H1 (cell line): ENCODE results near the gene ERVW-1.

Experiments used
- ATF2 ChIP-seq: IDR thresholded peaks from 2 replicates; pipeline ENCODE4 v1.6.1; 2012; ENCODE audit warnings: low read length, inconsistent platforms
- CEBPB ChIP-seq: IDR thresholded peaks from 2 replicates; pipeline ENCODE4 v1.6.1; 2012; ENCODE audit warnings: low read depth, low read length
- CTCF ChIP-seq, 3 experiments: IDR thresholded peaks; 1 replicate in 2 of 3; 2 replicates in 1 of 3; pipeline versions ENCODE4 v1.5.1 to v1.6.1; 2011; ENCODE audit warnings: low read length in 3 of 3, mild to moderate bottlenecking in 3 of 3, inconsistent platforms in 2 of 3, low read depth in 1 of 3, moderate library complexity in 1 of 3; ENCODE audit not compliant: insufficient read depth in 1 of 3; ENCODE audit errors: control extremely low read depth in 1 of 3
- EZH2 ChIP-seq: fragments of 200-600 bp; sonication (generic); IDR thresholded peaks from 2 replicates; pipeline ENCODE4 v1.7.1; 2012; ENCODE audit warnings: low read depth, mild to moderate bottlenecking, moderate library complexity, low read length, inconsistent platforms; ENCODE audit not compliant: severe bottlenecking
- HDAC6 ChIP-seq: IDR thresholded peaks from one replicate; pipeline ENCODE4 v1.7.1; 2012; ENCODE audit warnings: low read depth, mild to moderate bottlenecking, inconsistent platforms, low read length, moderate library complexity
- MAFK ChIP-seq: IDR thresholded peaks from 2 replicates; pipeline ENCODE4 v1.6.1; 2012; ENCODE audit warnings: low read depth, mild to moderate bottlenecking, improper control_type of control experiment, low read length
- POLR2A ChIP-seq, 2 experiments: IDR thresholded peaks; 1 replicate in 1 of 2; 2 replicates in 1 of 2; pipeline ENCODE4 v1.6.1; 2011; ENCODE audit warnings: low read depth in 2 of 2, low read length in 2 of 2, mild to moderate bottlenecking in 2 of 2; ENCODE audit errors: control extremely low read depth in 1 of 2
- ZNF274 ChIP-seq: IDR thresholded peaks from 2 replicates; pipeline ENCODE4 v1.7.0; 2012; ENCODE audit warnings: low read length, borderline replicate concordance; ENCODE audit errors: extremely low read depth

GRCh38 chr7:92461027-92462003, 16.4 kb downstream of the ERVW-1 start:
- TF ChIP-seq ZNF274 (no peak), HDAC6 (no peak), CTCF (IDR thresholded peaks at IDR 0.05; ENCODE audit: control extremely low read depth in 1 of 3, insufficient read depth in 1 of 3, low read depth in 1 of 3, low read length in 3 of 3) (peak; percentile 54 to 72 (median 64)), MAFK (no peak), EZH2 (no peak), ATF2 (no peak), POLR2A (IDR thresholded peaks at IDR 0.05; ENCODE audit: control extremely low read depth in 1 of 2, low read depth in 2 of 2, low read length in 2 of 2) (no peak), CEBPB (no peak)
